SW 1271 (cell line): ENCODE data around the gene PSMD6.

ENCODE experiments used
- DNase-seq, 2 experiments: peaks; one replicate each; lab custom pipeline; 2025; lab: John Stamatoyannopoulos, UW

PSMD6 gene

GRCh38 chr3:64046592-64046991, 23.3 kb upstream of the PSMD6 start:
- DNase-seq: no peak

DNA sequence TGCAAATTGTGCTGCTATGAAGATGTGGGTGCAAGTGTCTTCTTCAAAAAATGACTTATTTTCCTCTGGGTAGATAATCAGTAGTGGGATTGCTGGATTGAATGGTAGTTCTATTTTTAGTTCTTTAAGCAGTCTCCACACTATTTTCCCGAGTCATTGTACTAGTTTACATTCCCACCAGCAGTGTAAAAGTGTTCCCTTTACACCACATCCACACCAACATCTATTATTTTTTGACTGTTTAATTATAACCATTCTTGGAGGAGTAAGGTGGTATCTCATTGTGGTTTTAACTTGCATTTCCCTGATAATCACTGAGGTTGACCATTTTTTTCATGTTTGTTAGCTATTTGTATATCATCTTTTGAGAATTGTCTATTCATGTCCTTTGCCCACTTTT, 19.7 kb upstream of the PSMD6 start:
- DNase-seq: no peak

GRCh38 chr3:64039981-64040733, 16.9 kb upstream of the PSMD6 start:
- no peak for DNase-seq

DNA sequence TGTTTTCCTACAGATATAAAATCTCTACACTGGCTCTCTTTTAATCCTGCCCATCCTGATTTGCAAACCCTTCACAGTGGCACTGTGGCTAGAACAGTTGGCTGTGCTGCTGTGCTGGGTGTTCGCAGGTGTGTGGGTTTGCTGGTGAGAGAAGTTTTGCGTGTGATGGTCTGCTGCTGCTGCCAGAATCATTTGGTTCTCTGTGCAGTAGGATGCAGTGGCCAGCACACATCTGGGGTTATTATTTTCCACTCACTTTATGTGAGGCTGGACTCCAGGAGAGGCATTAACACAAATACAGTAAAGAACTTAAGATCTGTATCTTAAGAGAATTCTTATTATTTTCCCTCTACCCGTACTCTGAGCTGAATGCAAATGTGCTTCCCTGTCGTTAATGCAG, 16.0 kb upstream of the PSMD6 start:
- no peak for DNase-seq

GRCh38 chr3:64038253-64038767, 15.0 kb upstream of the PSMD6 start:
- no peak for DNase-seq

GRCh38 chr3:64037084-64037483, 13.8 kb upstream of the PSMD6 start:
- no peak for DNase-seq

DNA sequence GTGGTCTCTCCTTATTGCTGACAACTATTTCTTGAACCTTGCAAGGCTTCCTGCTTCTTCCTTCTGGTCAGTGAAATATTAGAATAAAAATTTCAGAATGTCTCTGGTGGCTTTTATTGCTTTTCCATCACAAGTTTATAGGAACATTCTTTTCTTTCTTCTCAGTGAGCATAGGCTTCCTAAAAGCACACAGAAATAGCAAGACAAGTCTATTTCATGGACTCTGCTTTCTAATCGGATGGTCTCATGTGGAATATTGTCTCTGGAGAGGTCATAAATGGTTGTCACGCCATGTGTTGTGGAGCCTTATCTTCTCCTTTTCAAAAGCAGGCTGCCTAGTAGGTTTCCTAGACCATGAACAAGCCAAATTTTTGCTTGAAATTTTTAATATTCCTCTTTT, 9.8 kb upstream of the PSMD6 start:
- no peak for DNase-seq

- no peak for DNase-seq
Measured at GRCh38 chr3:64031540-64032508, 8.5 kb upstream of the PSMD6 start.

DNA sequence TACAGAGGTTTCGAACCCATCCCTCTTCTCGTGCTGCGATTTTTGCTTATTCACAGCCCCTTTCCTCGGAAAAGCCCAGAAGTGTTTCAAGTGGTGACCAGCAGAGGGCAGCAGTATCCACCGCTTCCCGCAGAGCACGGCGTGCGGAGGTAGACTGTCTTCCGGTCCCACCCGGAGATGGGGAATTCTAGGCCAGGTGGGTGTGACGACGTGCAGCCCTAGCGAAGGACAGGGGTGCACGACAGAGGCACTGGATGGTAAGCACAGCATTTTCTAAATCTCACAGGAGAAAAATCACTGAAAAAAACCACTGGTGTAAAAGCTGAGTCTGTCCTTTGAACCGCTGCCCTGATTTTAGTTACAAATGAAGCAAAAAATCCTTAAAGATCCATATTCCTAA, 7.4 kb upstream of the PSMD6 start:
- DNase-seq: peak in 1 of 2 experiments; percentile 27

DNA sequence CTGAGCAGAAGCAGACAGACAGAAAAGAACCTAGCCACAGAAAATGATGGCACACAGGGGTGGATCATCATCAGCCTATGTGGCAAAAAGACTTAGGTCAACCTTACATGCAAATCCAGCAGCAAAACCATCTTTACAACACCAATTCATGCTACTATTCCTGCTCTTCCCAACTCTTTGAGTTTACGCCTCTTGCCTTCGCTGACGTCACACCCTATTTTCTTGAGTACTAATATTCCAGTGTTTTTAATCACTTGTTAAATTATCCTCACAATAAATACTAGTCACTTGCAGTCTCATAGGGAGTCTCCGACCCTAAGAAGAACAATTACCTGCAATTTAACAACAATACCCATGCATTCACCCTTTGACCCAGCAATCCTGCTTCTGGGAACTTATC, 6.0 kb upstream of the PSMD6 start:
- DNase-seq: no peak

GRCh38 chr3:64028754-64029153, 5.5 kb upstream of the PSMD6 start:
- DNase-seq: no peak

- DNase-seq: no peak
Measured at GRCh38 chr3:64027658-64028057, 4.4 kb upstream of the PSMD6 start.

DNA sequence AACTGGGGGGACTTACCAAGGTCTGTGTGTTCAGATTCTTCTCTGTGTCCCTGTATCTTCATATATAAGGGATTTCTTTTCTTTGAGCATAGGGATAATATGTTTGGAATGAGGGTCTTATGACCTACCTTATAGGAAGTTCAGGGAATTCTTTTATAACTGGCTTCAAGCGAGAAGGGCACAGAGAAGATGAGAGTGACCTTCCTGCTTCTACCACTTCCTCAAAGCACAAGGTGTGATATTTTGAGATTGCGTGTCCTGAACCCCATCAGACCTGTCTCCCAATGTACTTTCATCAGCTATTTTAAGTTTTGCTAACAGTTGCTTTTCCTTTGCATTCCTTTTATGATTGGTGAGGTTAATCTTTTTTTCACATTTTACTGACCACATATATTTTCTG, 3.1 kb upstream of the PSMD6 start:
- no peak for DNase-seq

- DNase-seq: no peak
Measured at GRCh38 chr3:64023861-64024223, 548 bp upstream of the PSMD6 start.

GRCh38 chr3:64022451-64023186, 675 bp downstream of the PSMD6 start:
- no peak for DNase-seq

DNA sequence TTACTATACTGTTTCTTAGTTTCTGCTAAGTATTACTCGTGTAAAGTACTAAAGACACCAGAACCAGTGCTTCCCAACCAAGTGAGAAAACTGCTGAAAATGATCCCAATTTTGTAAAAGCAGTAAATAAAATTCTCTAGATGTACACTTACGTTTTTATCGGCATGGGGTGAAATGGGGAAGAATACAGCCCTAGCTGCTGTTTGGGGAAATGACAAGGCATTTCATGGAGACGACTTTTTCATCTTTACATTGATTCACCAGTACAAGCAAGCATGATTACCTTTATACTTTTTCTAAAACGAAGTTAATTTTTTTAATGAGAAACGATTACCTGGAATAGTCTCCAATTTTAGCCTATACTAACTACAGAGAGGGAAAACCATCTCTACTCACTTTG, 1.4 kb downstream of the PSMD6 start:
- no peak for DNase-seq

DNA sequence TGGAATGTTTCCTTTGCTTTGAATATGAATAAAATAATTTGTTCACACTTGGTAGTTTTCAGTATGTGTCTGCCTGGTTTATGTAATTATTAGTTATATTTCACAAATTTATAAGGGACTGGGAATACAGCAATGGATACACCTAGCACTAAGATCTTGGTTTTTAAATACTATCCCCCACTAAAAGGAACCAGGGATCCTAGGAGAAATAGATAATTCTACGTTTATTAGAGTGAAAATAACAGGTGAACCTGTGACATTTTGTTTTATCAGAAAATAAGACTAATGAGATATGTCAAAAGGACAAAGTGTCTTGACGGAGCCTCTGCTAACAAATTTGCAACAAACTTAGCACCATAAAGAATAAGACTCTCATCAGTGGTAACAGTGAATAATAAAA, 3.4 kb downstream of the PSMD6 start:
- no peak for DNase-seq

DNA sequence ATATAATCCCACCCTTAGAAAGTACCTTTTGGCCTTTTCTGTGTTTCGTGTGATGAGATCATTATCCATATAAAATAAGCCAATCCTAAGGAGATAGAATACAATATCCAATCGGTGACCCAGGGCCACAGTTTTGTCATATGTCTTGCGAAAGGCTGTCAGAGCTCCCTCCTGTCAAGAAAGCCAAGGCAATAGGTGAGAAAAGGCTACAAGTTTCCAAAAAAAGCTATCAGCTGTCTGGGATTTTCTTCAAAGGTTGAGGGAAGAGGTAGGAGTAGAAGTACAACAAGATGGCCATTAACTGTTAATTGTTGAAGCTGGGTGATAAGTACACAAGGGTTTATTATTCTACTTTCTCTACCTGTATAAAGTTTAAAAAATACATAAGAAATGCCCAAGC, 4.0 kb downstream of the PSMD6 start:
- DNase-seq: no peak

GRCh38 chr3:64016941-64017620, 6.2 kb downstream of the PSMD6 start:
- no peak for DNase-seq

GRCh38 chr3:64011685-64012084, 11.6 kb downstream of the PSMD6 start:
- no peak for DNase-seq

- DNase-seq: no peak
Measured at GRCh38 chr3:64010199-64010598, 13.1 kb downstream of the PSMD6 start.

DNA sequence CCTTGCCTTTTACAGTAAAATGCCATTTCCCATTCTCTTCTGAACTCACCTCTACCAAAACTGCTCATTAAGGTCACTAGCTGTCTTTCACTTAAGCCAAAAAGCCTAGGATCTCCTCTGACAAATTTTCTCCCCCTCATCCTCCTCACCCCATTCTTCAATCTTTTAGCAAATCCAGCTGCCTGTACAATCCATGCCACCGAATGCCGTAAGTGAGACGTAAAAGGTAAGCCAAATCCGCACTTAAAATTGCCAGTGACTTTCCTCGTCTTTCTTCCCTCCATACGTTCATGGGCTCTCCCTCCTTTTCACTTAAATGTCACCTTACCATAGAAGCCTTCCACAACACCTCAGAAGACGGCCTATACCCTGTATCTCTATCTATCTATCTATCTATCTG, 13.8 kb downstream of the PSMD6 start:
- DNase-seq: no peak
